Measurements from ENCODE around the gene GLO1.

DNA sequence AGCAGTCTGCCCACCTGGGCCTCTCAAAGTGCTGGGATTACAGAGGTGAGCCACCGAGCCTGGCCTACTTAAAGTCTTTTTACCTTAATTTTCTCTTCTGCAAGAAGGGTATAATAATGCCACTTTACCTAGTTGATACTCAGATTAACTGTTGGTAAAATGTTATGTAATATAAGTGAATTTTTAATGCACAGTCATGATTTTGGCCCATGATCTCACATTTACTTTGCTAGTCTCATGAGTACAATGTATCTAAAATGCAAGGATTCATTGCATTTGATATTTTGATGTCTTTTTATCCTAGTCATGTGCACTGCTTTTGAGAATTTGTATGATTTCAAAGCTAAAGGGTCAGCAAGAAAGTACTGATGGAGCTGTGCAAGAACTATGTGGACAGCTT, 25.3 kb upstream of the GLO1 start:
- TF ChIP-seq CTCF (IDR thresholded peaks at IDR 0.05 in 4 of 5, conservative IDR thresholded peaks at IDR 0.05 in 1 of 5) (no peak), POLR2A (IDR thresholded peaks at IDR 0.05) (no peak)
